Measurements from ENCODE around the gene PAPSS2.
"Not testable (repeated sequence)": the region's sequence is repeated elsewhere in the genome, so short reads cannot be mapped to it uniquely, and the experiment has no call there.

Gene PAPSS2

GRCh38 chr10:87643920-87644319 lies 15.8 kb upstream of the PAPSS2 start:
- no peak for DNase-seq

- DNase-seq: not testable (repeated sequence)
Observed at GRCh38 chr10:87644500-87644899, 15.2 kb upstream of the PAPSS2 start.

GRCh38 chr10:87646192-87646909 lies 13.3 kb upstream of the PAPSS2 start:
- no peak for DNase-seq

GRCh38 chr10:87646935-87647334 lies 12.7 kb upstream of the PAPSS2 start:
- DNase-seq: no peak

GRCh38 chr10:87650838-87651589 lies 8.7 kb upstream of the PAPSS2 start:
- no peak for DNase-seq

- no peak for DNase-seq
Observed at GRCh38 chr10:87651801-87652200, 7.9 kb upstream of the PAPSS2 start.

- no peak for DNase-seq
Observed at GRCh38 chr10:87652261-87652660, 7.4 kb upstream of the PAPSS2 start.

- DNase-seq: no peak
Observed at GRCh38 chr10:87654212-87654611, 5.5 kb upstream of the PAPSS2 start.

GRCh38 chr10:87656431-87657072 lies 3.1 kb upstream of the PAPSS2 start:
- DNase-seq: no peak

- DNase-seq: no peak
Observed at GRCh38 chr10:87657371-87657770, 2.3 kb upstream of the PAPSS2 start.

- no peak for DNase-seq
Observed at GRCh38 chr10:87658321-87658795, 1.3 kb upstream of the PAPSS2 start.

- DNase-seq: no peak
Observed at GRCh38 chr10:87658858-87659555, 671 bp upstream of the PAPSS2 start.

GRCh38 chr10:87660484-87661133 lies 931 bp downstream of the PAPSS2 start:
- no peak for DNase-seq

GRCh38 chr10:87661861-87662785 lies 2.4 kb downstream of the PAPSS2 start:
- DNase-seq: no peak

- no peak for DNase-seq
Observed at GRCh38 chr10:87664276-87664701, 4.6 kb downstream of the PAPSS2 start.

- DNase-seq: no peak
Observed at GRCh38 chr10:87667493-87667892, 7.8 kb downstream of the PAPSS2 start.

- no peak for DNase-seq
Observed at GRCh38 chr10:87668324-87669074, 8.8 kb downstream of the PAPSS2 start.

- DNase-seq: no peak
Observed at GRCh38 chr10:87669752-87670151, 10.1 kb downstream of the PAPSS2 start.

GRCh38 chr10:87670586-87670985 lies 10.9 kb downstream of the PAPSS2 start:
- DNase-seq: no peak

- DNase-seq: no peak
Observed at GRCh38 chr10:87671139-87671815, 11.6 kb downstream of the PAPSS2 start.
